Measurements from ENCODE around the gene C2orf92. TPM values are rescaled to one million over a fixed set of nuclear protein-coding genes. Genes with fewer than 3 reads are reported as not detected.
A peak's percentile ranks its signal among the peaks of the same experiment; 100 is the strongest.

The C2orf92 gene
- total RNA-seq, 1 donor from 2014 or later: 3.3 TPM

GRCh38 chr2:97695744-97696143 is 26.2 kb downstream of the C2orf92 start:
- Histone ChIP-seq H3K36me3 (no peaks in the 10 kb centered on the region), H2AFZ (replicated peaks) (no peak overlapping the region), H3K79me2 (ENCODE audit: low read depth) (no peaks in the 10 kb centered on the region), H3K4me3 (no peak overlapping the region), H3K9me3 (ENCODE audit: low read depth) (no peaks in the 10 kb centered on the region), H3K27ac (no peak overlapping the region), H3K4me2 (no peak overlapping the region), H3K27me3 (no peaks in the 10 kb centered on the region), H3F3A (ENCODE audit: low read depth) (no peaks in the 10 kb centered on the region), H4K20me1 (ENCODE audit: low read depth) (no peaks in the 10 kb centered on the region), H3K9ac (no peak overlapping the region), H3K4me1 (no peaks in the 10 kb centered on the region)
- Mint-ChIP-seq H3K36me3 (no peaks in the 10 kb centered on the region), H3K27me3 (ENCODE audit: insufficient read depth, low read depth) (no peaks in the 10 kb centered on the region), H3K27ac (no peak overlapping the region), H3K4me1 (peaks cover 22% of the 10 kb centered on the region), H3K9me3 (no peaks in the 10 kb centered on the region), H3K4me3 (no peak overlapping the region)
- no peak for DNase-seq (ENCODE audit: low spot score)
- TF ChIP-seq EZH2phosphoT487 (IDR thresholded peaks at IDR 0.05) (no peak), EZH2 (IDR thresholded peaks at IDR 0.05) (no peak)
- TF ChIP-seq, protein P1, sequence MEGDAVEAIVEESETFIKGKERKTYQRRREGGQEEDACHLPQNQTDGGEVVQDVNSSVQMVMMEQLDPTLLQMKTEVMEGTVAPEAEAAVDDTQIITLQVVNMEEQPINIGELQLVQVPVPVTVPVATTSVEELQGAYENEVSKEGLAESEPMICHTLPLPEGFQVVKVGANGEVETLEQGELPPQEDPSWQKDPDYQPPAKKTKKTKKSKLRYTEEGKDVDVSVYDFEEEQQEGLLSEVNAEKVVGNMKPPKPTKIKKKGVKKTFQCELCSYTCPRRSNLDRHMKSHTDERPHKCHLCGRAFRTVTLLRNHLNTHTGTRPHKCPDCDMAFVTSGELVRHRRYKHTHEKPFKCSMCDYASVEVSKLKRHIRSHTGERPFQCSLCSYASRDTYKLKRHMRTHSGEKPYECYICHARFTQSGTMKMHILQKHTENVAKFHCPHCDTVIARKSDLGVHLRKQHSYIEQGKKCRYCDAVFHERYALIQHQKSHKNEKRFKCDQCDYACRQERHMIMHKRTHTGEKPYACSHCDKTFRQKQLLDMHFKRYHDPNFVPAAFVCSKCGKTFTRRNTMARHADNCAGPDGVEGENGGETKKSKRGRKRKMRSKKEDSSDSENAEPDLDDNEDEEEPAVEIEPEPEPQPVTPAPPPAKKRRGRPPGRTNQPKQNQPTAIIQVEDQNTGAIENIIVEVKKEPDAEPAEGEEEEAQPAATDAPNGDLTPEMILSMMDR (IDR thresholded peaks at IDR 0.05): no peak

DNA sequence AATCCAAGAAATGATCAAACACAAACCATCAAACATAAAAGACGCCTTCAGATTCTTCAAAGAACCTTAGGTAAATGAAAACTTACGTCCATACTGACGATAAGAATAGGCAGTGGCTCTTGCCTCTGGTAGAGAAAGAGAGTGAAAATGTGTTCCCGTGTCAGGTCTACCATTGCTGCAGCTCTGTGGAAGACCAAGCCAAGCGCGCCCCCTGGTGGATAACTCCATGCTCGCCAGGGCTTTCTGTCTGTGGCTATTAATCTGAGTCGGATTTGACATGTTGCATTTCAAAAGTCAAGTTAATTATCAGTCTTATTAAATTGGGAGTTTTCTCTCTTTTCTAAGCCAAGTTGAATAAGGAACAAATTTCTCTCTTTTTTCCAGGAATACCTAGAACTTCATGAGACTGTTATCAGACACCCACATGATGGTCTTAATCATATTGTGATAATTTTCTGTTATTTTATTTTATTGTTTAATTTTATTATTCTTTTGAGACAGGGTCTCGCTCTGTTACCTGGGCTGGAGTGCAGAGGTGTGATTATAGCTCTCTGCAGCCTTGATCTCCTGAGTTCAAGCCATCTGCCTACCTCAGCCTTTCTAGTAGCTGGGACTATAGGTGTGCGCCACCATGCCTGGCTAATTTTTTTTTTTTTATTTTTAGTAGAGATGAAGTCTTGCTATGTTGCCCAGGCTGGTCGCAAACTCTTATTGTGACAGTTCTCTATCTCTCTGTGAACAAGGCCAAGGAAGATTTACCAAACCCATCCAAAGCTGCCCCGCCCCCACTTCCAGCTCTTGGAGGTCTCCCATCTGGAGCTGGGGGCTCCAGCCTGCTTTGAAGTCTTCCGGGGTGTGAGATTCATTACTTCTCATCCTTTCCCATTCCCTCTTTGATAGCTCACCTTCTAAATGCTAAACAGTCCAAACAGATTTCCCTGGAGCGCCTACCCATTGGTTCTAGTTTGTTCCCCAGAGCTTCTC is 28.0 kb downstream of the C2orf92 start:
- Mint-ChIP-seq H3K27ac (peak overlapping the region; percentile 72), H3K27me3 (ENCODE audit: insufficient read depth, low read depth) (no peaks in the 10 kb centered on the region), H3K36me3 (no peaks in the 10 kb centered on the region), H3K4me1 (peaks cover 21% of the 10 kb centered on the region), H3K4me3 (no peak overlapping the region), H3K9me3 (no peaks in the 10 kb centered on the region)
- H3K27ac ChIP-seq: no peak overlapping the region
- no peak overlapping the region for H3K4me2 ChIP-seq
- H3K79me2 ChIP-seq (ENCODE audit: low read depth): no peaks in the 10 kb centered on the region
- no peak for TF ChIP-seq EZH2phosphoT487 (IDR thresholded peaks at IDR 0.05)
- TF ChIP-seq, protein P1 (IDR thresholded peaks at IDR 0.05): peak; percentile 94
- H3F3A ChIP-seq (ENCODE audit: low read depth): no peaks in the 10 kb centered on the region
- no peaks in the 10 kb centered on the region for H4K20me1 ChIP-seq (ENCODE audit: low read depth)
- H3K9ac ChIP-seq: no peak overlapping the region
- H3K4me1 ChIP-seq: no peaks in the 10 kb centered on the region
- no peaks in the 10 kb centered on the region for H3K36me3 ChIP-seq
- H3K4me3 ChIP-seq: no peak overlapping the region
- H3K9me3 ChIP-seq (ENCODE audit: low read depth): no peaks in the 10 kb centered on the region
- H3K27me3 ChIP-seq: no peaks in the 10 kb centered on the region
- H2AFZ ChIP-seq (replicated peaks): peak overlapping the region; percentile 55
- peak; percentile 90 for DNase-seq (ENCODE audit: low spot score)

DNA sequence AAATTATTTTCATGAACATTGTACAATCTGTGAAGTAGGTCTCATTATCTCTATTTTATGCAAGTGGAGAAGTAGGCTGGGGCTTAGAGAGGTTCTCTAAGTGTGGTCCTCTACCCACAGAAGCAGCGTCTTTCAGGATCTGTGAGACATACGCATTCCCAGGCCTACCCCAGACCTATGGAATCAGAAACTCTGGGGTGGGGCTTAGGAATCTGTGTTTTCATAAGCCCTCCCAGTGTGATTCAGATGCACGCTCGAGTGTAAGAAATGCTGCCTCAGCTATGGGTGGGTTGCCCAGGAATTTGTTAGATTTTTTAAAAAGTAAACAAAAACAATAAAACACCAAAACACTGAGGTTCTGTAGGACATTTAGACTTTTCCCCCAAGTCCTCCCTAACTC is 29.0 kb downstream of the C2orf92 start:
- Histone ChIP-seq H3K4me3 (no peak overlapping the region), H3F3A (ENCODE audit: low read depth) (no peaks in the 10 kb centered on the region), H3K27ac (no peak overlapping the region), H3K9ac (no peak overlapping the region), H3K27me3 (no peaks in the 10 kb centered on the region), H3K4me2 (no peak overlapping the region), H3K36me3 (no peaks in the 10 kb centered on the region), H4K20me1 (ENCODE audit: low read depth) (no peaks in the 10 kb centered on the region), H3K79me2 (ENCODE audit: low read depth) (no peaks in the 10 kb centered on the region), H2AFZ (replicated peaks) (no peak overlapping the region), H3K9me3 (ENCODE audit: low read depth) (no peaks in the 10 kb centered on the region), H3K4me1 (no peaks in the 10 kb centered on the region)
- H3K4me3 Mint-ChIP-seq: no peak overlapping the region
- peaks cover 27% of the 10 kb centered on the region for H3K4me1 Mint-ChIP-seq
- H3K27ac Mint-ChIP-seq: no peak overlapping the region
- TF ChIP-seq, protein P1 (IDR thresholded peaks at IDR 0.05): no peak
- TF ChIP-seq EZH2 (IDR thresholded peaks at IDR 0.05) (no peak), EZH2phosphoT487 (IDR thresholded peaks at IDR 0.05) (no peak)
- H3K9me3 Mint-ChIP-seq: no peaks in the 10 kb centered on the region
- DNase-seq (ENCODE audit: low spot score): no peak
- H3K36me3 Mint-ChIP-seq: no peaks in the 10 kb centered on the region
- no peaks in the 10 kb centered on the region for H3K27me3 Mint-ChIP-seq (ENCODE audit: insufficient read depth, low read depth)

Measured in neural progenitor cell (in vitro differentiated cells).